GM13976 (cell line): ENCODE measurements around the gene GRM1.

Source experiments
- DNase-seq: peaks from one replicate; pipeline ENCODE4 v3.0.0; 2012; ENCODE audit warnings: low spot score
- CTCF ChIP-seq: IDR thresholded peaks from 2 replicates; pipeline ENCODE4 v1.5.1; 2012; ENCODE audit warnings: borderline replicate concordance, mild to moderate bottlenecking; ENCODE audit not compliant: insufficient read depth; ENCODE audit errors: extremely low read depth, missing control alignments, control extremely low read depth
- in situ Hi-C: fragments of 300-500 bp; cut with MboI; formaldehyde crosslinking; loops from one replicate; pipeline ENCODE4 v1.12.0; 2022; ENCODE audit warnings: low sequenced_read_pairs, mixed read lengths, inconsistent platforms; ENCODE audit not compliant: unreplicated experiment

Gene GRM1

GRCh38 chr6:146106532-146106931, 77.7 kb downstream of the GRM1 start:
- in situ Hi-C loops: no loop called here
- TF ChIP-seq CTCF: no peak
- no peak for DNase-seq

- in situ Hi-C loops: no loop called here
Measured at GRCh38 chr6:146110990-146111389, 82.1 kb downstream of the GRM1 start.

GRCh38 chr6:146111881-146112450, 83.1 kb downstream of the GRM1 start:
- in situ Hi-C loops: no loop called here
- TF ChIP-seq CTCF: no peak

More at GRCh38 chr6:146110990-146111389, 82.1 kb downstream of the GRM1 start:
- DNase-seq: no peak
- TF ChIP-seq CTCF: no peak

GRCh38 chr6:146113084-146113623, 84.3 kb downstream of the GRM1 start:
- DNase-seq: no peak
- in situ Hi-C loops: no loop called here
- no peak for TF ChIP-seq CTCF

More at GRCh38 chr6:146111881-146112450, 83.1 kb downstream of the GRM1 start:
- DNase-seq: no peak

GRCh38 chr6:146123616-146124015, 94.8 kb downstream of the GRM1 start:
- TF ChIP-seq CTCF: no peak
- in situ Hi-C loops: no loop called here
- DNase-seq: no peak

- in situ Hi-C loops: no loop called here
- no peak for TF ChIP-seq CTCF
- no peak for DNase-seq
Measured at GRCh38 chr6:146127447-146128215, 98.8 kb downstream of the GRM1 start.
